ENCODE data around the gene SPDYE17.
"Not testable (repeated sequence)": the region's sequence is repeated elsewhere in the genome, so short reads cannot be mapped to it uniquely, and the experiment has no call there.

The SPDYE17 gene

GRCh38 chr7:77032261-77032660 lies at the start of gene SPDYE17:
Gene SPDYE17 (minus strand): TSS chr7:77032361. CDS start chr7:77030570, 1,791 bp downstream.
- DNase-seq, result not testable (repeated sequence)

GRCh38 chr7:77080236-77080635 lies 48.1 kb upstream of the SPDYE17 start:
- DNase-seq, result not testable (repeated sequence)

GRCh38 chr7:77079624-77080023 lies 47.5 kb upstream of the SPDYE17 start:
- not testable (repeated sequence) for DNase-seq

GRCh38 chr7:77079112-77079511 lies 47.0 kb upstream of the SPDYE17 start:
- DNase-seq, result not testable (repeated sequence)

GRCh38 chr7:77077060-77077459 lies 44.9 kb upstream of the SPDYE17 start:
- DNase-seq, result not testable (repeated sequence)

GRCh38 chr7:77074786-77075396 lies 42.7 kb upstream of the SPDYE17 start:
- DNase-seq, result not testable (repeated sequence)

- not testable (repeated sequence) for DNase-seq
These were observed 38.9 kb upstream of the SPDYE17 start for GRCh38 chr7:77071108-77071507.

- not testable (repeated sequence) for DNase-seq
These were observed 33.7 kb upstream of the SPDYE17 start for GRCh38 chr7:77065869-77066268.

- DNase-seq, result not testable (repeated sequence)
These were observed 31.6 kb upstream of the SPDYE17 start for GRCh38 chr7:77063732-77064131.

GRCh38 chr7:77062557-77062956 lies 30.4 kb upstream of the SPDYE17 start, which contains the start of gene SPDYE18:
Gene SPDYE18 (minus strand): TSS chr7:77062558. CDS start chr7:77060512, 2,046 bp downstream.
- DNase-seq, result not testable (repeated sequence)

GRCh38 chr7:77026349-77026748 lies 5.8 kb downstream of the SPDYE17 start:
- DNase-seq, result not testable (repeated sequence)

- DNase-seq, result not testable (repeated sequence)
These were observed 22.0 kb downstream of the SPDYE17 start for GRCh38 chr7:77010074-77010680.

GRCh38 chr7:77008000-77008399 lies 24.2 kb downstream of the SPDYE17 start:
- DNase-seq, result not testable (repeated sequence)

- not testable (repeated sequence) for DNase-seq
These were observed 25.7 kb downstream of the SPDYE17 start for GRCh38 chr7:77006127-77007110.

- DNase-seq, result not testable (repeated sequence)
These were observed 26.6 kb downstream of the SPDYE17 start for GRCh38 chr7:77005461-77006057.

- DNase-seq, result not testable (repeated sequence)
These were observed 28.0 kb downstream of the SPDYE17 start for GRCh38 chr7:77004151-77004550.

GRCh38 chr7:77003241-77003640 lies 28.9 kb downstream of the SPDYE17 start:
- not testable (repeated sequence) for DNase-seq

GRCh38 chr7:77002678-77003233 lies 29.4 kb downstream of the SPDYE17 start:
- not testable (repeated sequence) for DNase-seq

- not testable (repeated sequence) for DNase-seq
These were observed 30.1 kb downstream of the SPDYE17 start for GRCh38 chr7:77002104-77002503.

- not testable (repeated sequence) for DNase-seq
These were observed 32.6 kb downstream of the SPDYE17 start for GRCh38 chr7:76999474-77000107.

GRCh38 chr7:76998764-76999450 lies 33.3 kb downstream of the SPDYE17 start:
- not testable (repeated sequence) for DNase-seq

Measured in NCI-H1436 (cell line).